Measurements from ENCODE around the gene SF3B5. TPM values are rescaled to one million over a fixed set of nuclear protein-coding genes. Genes with fewer than 3 reads are reported as not detected.

SF3B5 gene
- polyA plus RNA-seq, 1 donor (not counting 4 experiments of a cell fraction or from before 2014, with no cell fraction given): 199 TPM

- H3K9me3 ChIP-seq (ENCODE audit: control insufficient read depth, low read depth, low read length): no peaks in the 10 kb centered on the region
- H3K4me1 ChIP-seq (ENCODE audit: control insufficient read depth, extremely low read depth, insufficient read depth, low read length): peaks cover 10% of the 10 kb centered on the region
- no peak overlapping the region for H3K27ac ChIP-seq (ENCODE audit: control insufficient read depth, insufficient read depth, low read length)
- H2AFZ ChIP-seq (ENCODE audit: control insufficient read depth, low read length): no peak overlapping the region
- dilution Hi-C loops (cut with MboI; ENCODE audit: extremely low pct_ligation_motif_present, low sequenced_read_pairs): no loop called here
- H3K36me3 ChIP-seq (ENCODE audit: control insufficient read depth in 2 of 2, extremely low read depth in 1 of 2, insufficient read depth in 2 of 2, low read length in 2 of 2): peaks cover 0 to 2% of the 10 kb centered on the region in 2 experiments
- H3K27me3 ChIP-seq (ENCODE audit: control insufficient read depth, extremely low read depth, insufficient read depth, low read length): no peaks in the 10 kb centered on the region
- peaks cover 23% of the 10 kb centered on the region for H3K79me2 ChIP-seq (ENCODE audit: control insufficient read depth, insufficient read depth, low read length)
- H3K9me1 ChIP-seq (ENCODE audit: control insufficient read depth, extremely low read depth, insufficient read depth, low read length): peaks cover 5% of the 10 kb centered on the region
- no peaks in the 10 kb centered on the region for H4K20me1 ChIP-seq (ENCODE audit: control insufficient read depth, extremely low read depth, insufficient read depth, low read length)
- DNase-seq (ENCODE audit: low read depth, low spot score) (no peak), FAIRE-seq (no peak)
- no peak overlapping the region for H3K4me2 ChIP-seq (ENCODE audit: control insufficient read depth, extremely low read depth, insufficient read depth, low read depth, low read length)
- TF ChIP-seq EZH2 (IDR thresholded peaks at IDR 0.05; ENCODE audit: low read length) (no peak), CTCF (optimal IDR thresholded peaks at IDR 0.05 in 1 of 3, IDR thresholded peaks at IDR 0.05 in 1 of 3, conservative IDR thresholded peaks at IDR 0.05 in 1 of 3; ENCODE audit: extremely low read depth in 1 of 3, insufficient read depth in 2 of 3, low read length in 3 of 3) (no peak)
- no peak overlapping the region for H3K9ac ChIP-seq (ENCODE audit: control insufficient read depth, extremely low read depth, insufficient read depth, low read length)
- no peak overlapping the region for H3K4me3 ChIP-seq (ENCODE audit: control insufficient read depth in 2 of 3, extremely low read depth in 1 of 3, insufficient read depth in 2 of 3, low read depth in 1 of 3, low read length in 3 of 3)
Measured at GRCh38 chr6:144090384-144090783, 5.0 kb downstream of the SF3B5 start.

- Histone ChIP-seq H3K9ac (ENCODE audit: control insufficient read depth, extremely low read depth, insufficient read depth, low read length) (no peak overlapping the region), H3K9me3 (ENCODE audit: control insufficient read depth, low read depth, low read length) (no peaks in the 10 kb centered on the region), H3K4me3 (ENCODE audit: control insufficient read depth in 2 of 3, extremely low read depth in 1 of 3, insufficient read depth in 2 of 3, low read depth in 1 of 3, low read length in 3 of 3) (no peak overlapping the region), H4K20me1 (ENCODE audit: control insufficient read depth, extremely low read depth, insufficient read depth, low read length) (no peaks in the 10 kb centered on the region), H2AFZ (ENCODE audit: control insufficient read depth, low read length) (no peak overlapping the region), H3K9me1 (ENCODE audit: control insufficient read depth, extremely low read depth, insufficient read depth, low read length) (no peaks in the 10 kb centered on the region), H3K27ac (ENCODE audit: control insufficient read depth, insufficient read depth, low read length) (no peak overlapping the region), H3K27me3 (ENCODE audit: control insufficient read depth, extremely low read depth, insufficient read depth, low read length) (no peaks in the 10 kb centered on the region), H3K79me2 (ENCODE audit: control insufficient read depth, insufficient read depth, low read length) (peaks cover 2% of the 10 kb centered on the region), H3K4me1 (ENCODE audit: control insufficient read depth, extremely low read depth, insufficient read depth, low read length) (no peaks in the 10 kb centered on the region), H3K4me2 (ENCODE audit: control insufficient read depth, extremely low read depth, insufficient read depth, low read depth, low read length) (no peak overlapping the region), H3K36me3 (ENCODE audit: control insufficient read depth in 2 of 2, extremely low read depth in 1 of 2, insufficient read depth in 2 of 2, low read length in 2 of 2) (peaks cover 0 to 2% of the 10 kb centered on the region in 2 experiments)
- FAIRE-seq: no peak
- TF ChIP-seq CTCF (optimal IDR thresholded peaks at IDR 0.05 in 1 of 3, IDR thresholded peaks at IDR 0.05 in 1 of 3, conservative IDR thresholded peaks at IDR 0.05 in 1 of 3; ENCODE audit: extremely low read depth in 1 of 3, insufficient read depth in 2 of 3, low read length in 3 of 3) (no peak), EZH2 (IDR thresholded peaks at IDR 0.05; ENCODE audit: low read length) (no peak)
- DNase-seq (ENCODE audit: low read depth, low spot score): no peak
- dilution Hi-C loops (cut with MboI; ENCODE audit: extremely low pct_ligation_motif_present, low sequenced_read_pairs): no loop called here
Measured at GRCh38 chr6:144087789-144088426, 7.5 kb downstream of the SF3B5 start.

Data from keratinocyte (primary cell).